GM19463 (cell line): ENCODE results near the gene SAMHD1.
"Not testable (repeated sequence)": the region's sequence is repeated elsewhere in the genome, so short reads cannot be mapped to it uniquely, and the experiment has no call there.

Experiments
- ATAC-seq: cut with Tn5 transposase; IDR thresholded peaks from one replicate; pipeline ENCODE4 v1.9.1; 2021; ENCODE audit warnings: mild to moderate bottlenecking, moderate library complexity; ENCODE audit not compliant: unreplicated experiment

Gene SAMHD1

GRCh38 chr20:36951198-36951978, at the start of gene SAMHD1:
TSS of gene SAMHD1 (minus strand) at chr20:36951708. CDS start at chr20:36951643, 65 bp downstream.
- ATAC-seq: peak; percentile 91

DNA sequence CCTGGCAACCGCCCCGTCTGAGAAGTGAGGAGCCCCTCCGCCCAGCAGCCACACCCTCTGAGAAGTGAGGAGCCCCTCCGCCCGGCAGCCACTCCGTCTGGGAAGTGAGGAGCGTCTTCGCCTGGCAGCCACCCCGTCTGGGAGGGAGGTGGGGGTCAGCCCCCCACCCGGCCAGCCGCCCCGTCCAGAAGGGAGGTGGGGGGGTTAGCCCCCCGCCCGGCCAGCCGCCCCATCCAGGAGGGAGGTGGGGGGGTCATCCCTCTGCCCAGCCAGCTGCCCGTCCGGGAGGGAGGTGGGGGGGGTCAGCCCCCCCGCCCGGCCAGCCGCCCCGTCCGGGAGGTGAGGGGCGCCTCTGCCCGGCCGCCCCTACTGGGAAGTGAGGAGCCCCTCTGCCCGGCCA, 48.7 kb upstream of the SAMHD1 start:
- ATAC-seq: not testable (repeated sequence)

- ATAC-seq: no peak
Measured at GRCh38 chr20:36998652-36999051, 47.1 kb upstream of the SAMHD1 start.

- no peak for ATAC-seq
Measured at GRCh38 chr20:36997121-36997520, 45.6 kb upstream of the SAMHD1 start.

GRCh38 chr20:36994221-36994620, 42.7 kb upstream of the SAMHD1 start:
- not testable (repeated sequence) for ATAC-seq

DNA sequence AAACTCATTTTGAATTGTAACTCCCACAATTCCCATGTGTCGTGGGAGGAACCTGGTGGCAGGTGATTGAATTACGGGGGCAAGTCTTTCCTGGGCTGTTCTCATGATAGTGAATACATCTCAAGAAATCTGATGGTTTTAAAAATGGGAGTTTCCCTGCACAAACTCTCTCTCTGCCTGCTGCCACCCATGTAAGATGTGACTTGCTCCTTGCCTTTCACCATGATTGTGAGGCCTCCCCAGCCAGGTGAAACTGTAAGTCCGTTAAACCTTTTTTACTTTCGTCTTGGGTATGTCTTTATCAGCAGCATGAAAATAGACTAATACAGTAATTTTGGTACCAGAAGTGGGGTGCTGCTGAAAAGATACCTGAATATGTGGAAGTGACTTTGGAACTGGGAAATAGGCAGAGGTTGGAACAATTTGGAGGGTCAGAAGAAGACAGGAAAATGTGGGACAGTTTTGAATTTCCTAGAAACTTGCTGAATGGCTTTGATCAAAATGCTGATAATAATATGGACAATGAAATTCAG, 41.4 kb upstream of the SAMHD1 start:
- ATAC-seq: no peak

- no peak for ATAC-seq
Measured at GRCh38 chr20:36991703-36992102, 40.2 kb upstream of the SAMHD1 start.

DNA sequence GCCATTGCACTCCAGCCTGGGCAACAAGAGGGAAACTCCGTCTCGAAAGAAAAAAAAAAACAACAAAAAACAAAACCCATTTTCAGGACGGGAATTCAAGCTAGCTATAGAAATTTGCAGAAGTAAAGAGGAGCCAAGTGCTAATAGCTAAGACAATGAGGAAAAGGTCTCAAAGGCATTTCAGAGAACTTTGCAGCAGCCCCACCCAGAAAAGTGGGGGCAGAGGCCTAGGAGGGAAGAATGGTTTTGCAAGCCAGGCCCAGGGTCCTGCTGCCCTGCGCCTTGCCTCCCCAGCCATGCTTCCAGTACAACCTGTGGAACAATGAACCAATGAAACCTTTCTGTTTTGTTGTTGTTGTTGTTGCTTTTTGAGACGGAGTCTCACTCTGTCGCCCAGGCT, 38.3 kb upstream of the SAMHD1 start:
- ATAC-seq: no peak

DNA sequence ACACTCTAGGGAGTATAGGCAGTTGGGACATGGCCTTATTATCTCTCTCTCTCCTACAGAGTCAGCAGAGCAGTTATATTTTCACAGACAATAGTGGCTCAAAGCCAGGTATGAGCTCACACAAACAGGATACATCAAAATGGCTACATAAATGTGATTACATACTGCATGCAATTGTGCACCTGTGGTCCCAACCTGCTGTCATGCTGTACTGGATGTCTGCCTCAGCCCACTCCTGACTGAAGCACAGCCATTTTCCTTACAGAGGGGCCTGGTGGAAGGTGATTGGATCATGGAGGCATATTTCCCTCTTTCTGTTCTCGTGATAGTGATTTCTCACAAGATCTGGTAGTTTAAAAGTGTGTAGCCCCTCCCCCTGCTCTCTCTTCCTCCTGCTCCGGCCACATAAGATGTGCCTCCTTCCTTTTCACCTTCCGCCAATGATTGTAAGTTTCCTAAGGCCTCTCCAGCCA, 37.0 kb upstream of the SAMHD1 start:
- ATAC-seq: no peak

GRCh38 chr20:36984257-36984638, 32.7 kb upstream of the SAMHD1 start:
- ATAC-seq: no peak

DNA sequence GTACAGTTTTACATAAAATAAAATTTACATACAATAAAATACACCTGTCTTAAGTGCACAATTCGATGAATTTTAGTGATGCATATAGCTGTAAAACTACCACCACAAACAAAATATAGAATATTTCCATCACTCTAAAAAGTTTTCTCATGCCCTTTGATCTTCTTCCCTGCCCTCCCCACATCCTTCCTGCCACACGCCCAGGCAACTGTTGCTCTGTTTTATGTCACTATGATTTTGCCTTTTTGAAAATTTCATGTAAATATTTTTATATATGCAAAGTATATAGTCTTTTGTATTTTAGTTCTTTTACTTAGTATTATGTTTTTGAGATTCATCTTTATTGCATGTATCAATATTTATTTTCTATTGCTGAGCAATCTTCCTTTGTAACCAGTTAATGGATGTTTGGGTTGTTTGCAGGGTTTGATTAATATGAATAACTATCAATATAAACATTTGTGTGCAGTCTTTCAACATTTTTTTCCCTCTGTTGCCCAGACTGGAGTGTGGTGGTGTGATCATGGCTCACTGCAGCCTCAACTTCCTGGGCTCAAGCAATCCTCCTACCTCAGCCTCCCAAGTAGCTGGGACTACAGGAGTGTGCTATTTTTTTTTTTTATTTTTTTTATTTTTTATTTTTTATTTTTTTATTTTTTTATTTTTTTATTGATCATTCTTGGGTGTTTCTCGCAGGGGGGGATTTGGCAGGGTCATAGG, 23.8 kb upstream of the SAMHD1 start:
- ATAC-seq: no peak

- ATAC-seq: no peak
Measured at GRCh38 chr20:36974660-36975059, 23.2 kb upstream of the SAMHD1 start.

DNA sequence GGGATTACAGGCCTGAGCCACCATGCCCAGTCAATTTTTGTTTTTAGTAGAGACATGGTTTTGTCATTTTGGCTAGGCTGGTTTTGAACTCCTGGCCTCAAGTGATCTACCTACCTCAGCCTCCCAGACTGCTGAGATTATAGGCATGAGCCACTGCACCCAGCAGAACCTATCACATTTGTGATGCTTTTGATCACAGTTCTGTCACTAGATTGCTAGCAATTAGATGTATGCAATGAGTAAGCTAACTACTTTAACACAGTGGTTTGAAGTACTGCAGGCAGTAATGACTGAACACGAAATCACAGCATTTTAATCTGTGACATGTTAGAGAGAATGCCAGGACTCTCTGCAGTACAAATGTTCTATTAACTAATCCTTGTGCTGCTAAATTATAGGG, 19.6 kb upstream of the SAMHD1 start:
- ATAC-seq: no peak

DNA sequence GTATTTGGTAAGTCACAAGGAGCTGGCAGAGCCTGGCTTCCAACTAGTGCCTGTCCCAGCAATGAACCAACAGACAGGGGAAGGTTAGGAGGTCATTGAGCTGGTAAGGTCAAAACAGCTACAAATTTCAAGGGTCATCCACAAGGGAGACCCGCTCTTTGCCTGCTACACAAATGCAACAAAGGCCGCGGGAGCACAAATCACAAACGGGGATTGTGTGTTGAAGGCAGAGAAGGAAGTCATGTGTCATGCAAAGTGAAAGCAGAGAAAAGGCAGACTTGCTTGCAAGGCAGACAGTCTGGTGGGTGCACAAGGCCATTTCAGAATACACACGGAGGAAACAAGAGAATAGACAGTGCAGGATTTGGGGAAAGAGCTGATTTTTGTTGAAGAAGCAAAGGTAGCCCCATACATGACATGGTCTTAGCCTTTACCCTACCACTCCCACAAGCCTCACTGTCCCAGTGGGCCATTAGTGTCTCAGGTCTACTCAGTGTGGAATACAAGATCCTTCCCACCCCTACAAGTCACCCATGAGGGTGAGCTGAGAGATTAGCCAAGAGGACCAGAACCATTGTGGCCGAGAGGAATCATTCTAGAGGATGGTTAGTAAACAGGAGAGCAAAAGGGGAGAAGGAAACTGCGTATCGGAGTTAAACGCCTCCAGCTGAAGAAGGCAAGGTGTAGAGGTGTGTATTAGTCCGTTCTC, 18.1 kb upstream of the SAMHD1 start:
- no peak for ATAC-seq

DNA sequence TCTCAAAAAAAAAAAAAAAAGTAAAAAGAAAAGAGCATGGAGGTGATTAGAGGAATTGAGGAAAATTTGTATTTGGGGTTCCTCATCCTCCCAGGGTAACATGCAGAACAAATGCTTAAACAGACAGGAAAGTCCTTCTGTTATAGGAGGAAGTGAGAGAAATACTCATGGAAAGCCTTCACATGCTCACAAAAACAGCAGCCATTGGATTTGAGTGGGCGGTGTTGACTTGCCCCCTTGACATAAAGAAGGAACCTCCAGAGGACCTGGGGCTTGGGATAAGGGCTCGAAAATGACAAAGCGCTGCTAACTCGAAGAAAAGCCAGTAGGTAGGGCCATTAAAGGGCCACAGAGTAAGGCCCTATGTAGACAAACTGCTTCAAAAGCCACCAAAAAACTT, 17.5 kb upstream of the SAMHD1 start:
- ATAC-seq: no peak

DNA sequence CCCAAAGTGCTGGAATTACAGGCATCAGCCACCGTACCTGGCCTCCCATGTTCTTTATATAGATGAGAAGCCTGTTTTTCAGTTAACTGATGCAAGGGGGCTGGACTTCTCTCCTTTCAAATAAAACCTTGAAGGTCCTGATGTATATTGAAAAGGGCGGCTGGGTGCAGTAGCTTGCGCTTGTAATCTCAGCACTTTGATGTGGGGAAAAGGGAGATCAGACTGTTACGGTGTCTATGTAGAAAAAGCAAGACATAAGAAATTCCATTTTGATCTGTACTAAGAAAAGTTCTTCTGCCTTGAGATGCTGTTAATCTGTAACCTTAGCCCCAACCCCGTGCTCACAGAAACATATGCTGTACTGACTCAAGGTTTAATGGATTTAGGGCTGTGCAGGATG, 16.1 kb upstream of the SAMHD1 start:
- no peak for ATAC-seq

- not testable (repeated sequence) for ATAC-seq
Measured at GRCh38 chr20:36966965-36967364, 15.5 kb upstream of the SAMHD1 start.

- ATAC-seq: not testable (repeated sequence)
Measured at GRCh38 chr20:36962354-36962941, 10.9 kb upstream of the SAMHD1 start.

GRCh38 chr20:36959242-36959641, 7.7 kb upstream of the SAMHD1 start:
- no peak for ATAC-seq

GRCh38 chr20:36957875-36958667, 6.6 kb upstream of the SAMHD1 start:
- ATAC-seq: no peak
